MCF 10A (cell line): ENCODE results near the gene ZNF804B. TPM values are rescaled to one million over a fixed set of nuclear protein-coding genes. Genes with fewer than 3 reads are reported as not detected.

Source experiments
- BruUV-seq: library from RNA; stranded (reverse); fragments of 400-500 nt; replicated peaks from 2 replicates; lab custom pipeline; 2021; lab: Mats Ljungman, UMichigan
- CTCF ChIA-PET: fragments of 300-600 bp; sonication (Branson Sonifier 250); formaldehyde crosslinking; extraction: SDS; loops from one replicate; lab custom pipeline; 2021; ENCODE audit warnings: antibody characterized with exemption, inconsistent platforms; lab: Yijun Ruan, JAX
- POLR2A ChIA-PET: fragments of 300-600, 350-650 bp; sonication (Branson Sonifier 250); formaldehyde crosslinking; extraction: SDS; loops from one replicate; lab custom pipeline; 2020; ENCODE audit warnings: antibody characterized with exemption, inconsistent platforms; lab: Yijun Ruan, JAX
- DNase-seq: peaks from one replicate; pipeline ENCODE4 v3.0.0-alpha.2; 2018; ENCODE audit not compliant: unreplicated experiment
- H3K27ac Mint-ChIP-seq: one replicate; pipeline ENCODE4 v1.8.0; 2022; ENCODE audit warnings: mild to moderate bottlenecking, low read depth, mixed read lengths; ENCODE audit not compliant: unreplicated experiment
- H3K27me3 Mint-ChIP-seq: one replicate; pipeline ENCODE4 v1.8.0; 2022; ENCODE audit warnings: mixed read lengths; ENCODE audit not compliant: insufficient read depth, unreplicated experiment
- H3K36me3 Mint-ChIP-seq: one replicate; pipeline ENCODE4 v1.8.0; 2022; ENCODE audit warnings: mild to moderate bottlenecking, moderate library complexity, mixed read lengths; ENCODE audit not compliant: insufficient read depth, unreplicated experiment
- H3K4me1 Mint-ChIP-seq: one replicate; pipeline ENCODE4 v1.8.0; 2022; ENCODE audit warnings: mixed read lengths; ENCODE audit not compliant: insufficient read depth, unreplicated experiment
- H3K4me3 Mint-ChIP-seq: one replicate; pipeline ENCODE4 v1.8.0; 2022; ENCODE audit warnings: mild to moderate bottlenecking, moderate library complexity, mixed read lengths; ENCODE audit not compliant: unreplicated experiment
- H3K9me3 Mint-ChIP-seq: one replicate; pipeline ENCODE4 v1.8.0; 2022; ENCODE audit warnings: mixed read lengths; ENCODE audit not compliant: unreplicated experiment
- intact Hi-C: fragments of 100-400 bp; cut with micrococcal nuclease; formaldehyde crosslinking; loops from 2 replicates; pipeline ENCODE4 v1.14.1; 2022
- total RNA-seq: library from RNA; stranded (reverse); gene quantifications from 2 replicates; pipeline ENCODE4 v1.2.3, GENCODE V29; 2022
- TF ChIP-seq, protein P1 (sequence below): fragments of 200-600 bp; IDR thresholded peaks from one replicate; pipeline ENCODE4 v1.8.0; 2022; ENCODE audit warnings: antibody characterized with exemption, mild to moderate bottlenecking; ENCODE audit not compliant: unreplicated experiment

Gene ZNF804B
- total RNA-seq, 1 experiment from 2014 or later = not detected

DNA sequence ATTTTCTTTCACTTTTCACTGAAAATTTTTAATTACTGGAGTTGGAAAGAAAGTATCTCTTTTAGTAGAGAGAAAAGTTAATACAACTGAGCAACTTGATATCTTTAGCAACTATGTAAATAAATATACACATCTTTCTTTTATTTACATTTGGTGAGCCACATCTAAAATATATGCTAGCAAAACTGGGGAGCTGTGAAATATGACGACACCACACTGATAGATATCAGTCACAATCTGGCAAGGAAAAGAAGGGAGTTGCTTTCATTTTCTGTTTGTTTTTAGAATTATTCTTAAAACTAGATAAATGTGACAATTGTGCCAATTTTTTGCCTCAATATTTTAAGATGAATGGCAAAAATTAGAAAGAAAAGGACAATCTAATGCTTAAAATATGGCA is 2.7 kb upstream of the ZNF804B start:
- Mint-ChIP-seq H3K4me3 (no peak overlapping the region), H3K4me1 (no peaks in the 10 kb centered on the region), H3K36me3 (no peaks in the 10 kb centered on the region), H3K27me3 (peaks cover 86% of the 10 kb centered on the region), H3K9me3 (no peaks in the 10 kb centered on the region), H3K27ac (no peak overlapping the region)
- ChIA-PET CTCF (no interaction called here), POLR2A (no interaction called here)
- intact Hi-C loops = no loop called here
- BruUV-seq = no TSS peak
- DNase-seq = no peak
- TF ChIP-seq, protein P1, sequence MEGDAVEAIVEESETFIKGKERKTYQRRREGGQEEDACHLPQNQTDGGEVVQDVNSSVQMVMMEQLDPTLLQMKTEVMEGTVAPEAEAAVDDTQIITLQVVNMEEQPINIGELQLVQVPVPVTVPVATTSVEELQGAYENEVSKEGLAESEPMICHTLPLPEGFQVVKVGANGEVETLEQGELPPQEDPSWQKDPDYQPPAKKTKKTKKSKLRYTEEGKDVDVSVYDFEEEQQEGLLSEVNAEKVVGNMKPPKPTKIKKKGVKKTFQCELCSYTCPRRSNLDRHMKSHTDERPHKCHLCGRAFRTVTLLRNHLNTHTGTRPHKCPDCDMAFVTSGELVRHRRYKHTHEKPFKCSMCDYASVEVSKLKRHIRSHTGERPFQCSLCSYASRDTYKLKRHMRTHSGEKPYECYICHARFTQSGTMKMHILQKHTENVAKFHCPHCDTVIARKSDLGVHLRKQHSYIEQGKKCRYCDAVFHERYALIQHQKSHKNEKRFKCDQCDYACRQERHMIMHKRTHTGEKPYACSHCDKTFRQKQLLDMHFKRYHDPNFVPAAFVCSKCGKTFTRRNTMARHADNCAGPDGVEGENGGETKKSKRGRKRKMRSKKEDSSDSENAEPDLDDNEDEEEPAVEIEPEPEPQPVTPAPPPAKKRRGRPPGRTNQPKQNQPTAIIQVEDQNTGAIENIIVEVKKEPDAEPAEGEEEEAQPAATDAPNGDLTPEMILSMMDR = no peak

DNA sequence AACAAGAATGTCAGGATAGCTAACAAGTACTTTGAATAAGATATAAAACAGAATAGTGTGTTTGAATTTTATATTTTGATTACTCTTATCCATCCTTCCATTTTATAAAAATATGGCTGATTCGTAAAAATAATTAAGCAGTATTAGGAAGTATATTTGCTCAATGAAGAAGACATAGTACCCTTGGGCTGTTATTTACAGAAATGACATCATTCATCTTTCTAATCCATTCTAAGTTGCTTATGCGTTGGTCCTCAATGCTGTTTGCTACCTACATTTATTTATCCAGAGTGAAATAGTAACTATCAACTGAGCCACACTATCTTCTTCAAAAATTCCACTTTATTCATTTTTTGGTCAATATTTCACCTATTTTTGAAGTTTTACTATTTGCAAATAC is 2.1 kb upstream of the ZNF804B start:
- intact Hi-C loops = no loop called here
- H3K4me1 Mint-ChIP-seq = no peaks in the 10 kb centered on the region
- TF ChIP-seq, protein P1 = no peak
- BruUV-seq = no TSS peak
- no peak overlapping the region for H3K27ac Mint-ChIP-seq
- peaks cover 86% of the 10 kb centered on the region for H3K27me3 Mint-ChIP-seq
- ChIA-PET POLR2A (no interaction called here), CTCF (no interaction called here)
- no peaks in the 10 kb centered on the region for H3K9me3 Mint-ChIP-seq
- no peak for DNase-seq
- H3K4me3 Mint-ChIP-seq = no peak overlapping the region
- no peaks in the 10 kb centered on the region for H3K36me3 Mint-ChIP-seq

DNA sequence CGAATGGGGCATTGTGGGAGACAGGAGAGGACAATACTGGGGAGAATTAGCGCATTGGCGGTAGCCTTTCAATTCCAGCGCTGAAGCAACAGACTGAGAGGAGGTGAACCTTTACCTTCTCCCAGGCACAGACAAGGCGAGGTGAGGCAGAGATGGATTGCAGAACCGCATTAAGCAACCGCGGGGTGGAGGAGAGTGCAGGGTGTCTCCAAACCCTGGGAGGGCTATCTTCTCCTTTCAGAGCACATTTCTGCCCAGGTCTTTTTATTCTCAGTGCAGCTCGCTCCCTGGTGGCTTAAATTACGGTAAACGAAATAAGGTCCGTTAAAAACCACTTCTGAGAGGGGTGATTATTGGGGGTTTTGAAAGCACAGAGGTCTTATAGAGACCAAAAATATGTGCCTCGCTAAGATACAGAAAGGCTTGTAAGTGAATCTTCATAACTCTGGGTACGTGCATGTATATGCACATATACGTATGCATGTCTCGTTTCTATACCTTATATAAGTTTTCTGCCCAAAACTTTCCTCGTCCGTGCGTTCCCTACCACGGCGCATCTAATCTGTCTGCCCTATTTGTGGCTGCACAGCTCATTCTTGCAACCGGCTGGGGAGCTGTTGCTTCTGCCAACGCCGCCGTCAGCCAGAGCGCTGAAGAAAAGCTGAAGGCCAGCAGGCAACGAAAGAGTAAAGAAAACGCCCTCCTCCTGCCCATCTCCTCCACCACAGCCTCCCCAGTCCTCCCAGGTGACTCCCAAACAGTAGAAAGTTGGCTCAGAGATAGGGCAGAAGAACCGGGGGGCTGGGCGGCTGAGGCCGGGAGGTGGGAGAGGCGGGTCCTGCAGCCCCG is 895 bp upstream of the ZNF804B start:
- ChIA-PET POLR2A (no interaction called here), CTCF (no interaction called here)
- TF ChIP-seq, protein P1 = no peak
- H3K27ac Mint-ChIP-seq = no peak overlapping the region
- H3K9me3 Mint-ChIP-seq = no peaks in the 10 kb centered on the region
- no TSS peak for BruUV-seq
- peaks cover 85% of the 10 kb centered on the region for H3K27me3 Mint-ChIP-seq
- no peaks in the 10 kb centered on the region for H3K4me1 Mint-ChIP-seq
- no peak for DNase-seq
- intact Hi-C loops = no loop called here
- no peak overlapping the region for H3K4me3 Mint-ChIP-seq
- H3K36me3 Mint-ChIP-seq = no peaks in the 10 kb centered on the region

DNA sequence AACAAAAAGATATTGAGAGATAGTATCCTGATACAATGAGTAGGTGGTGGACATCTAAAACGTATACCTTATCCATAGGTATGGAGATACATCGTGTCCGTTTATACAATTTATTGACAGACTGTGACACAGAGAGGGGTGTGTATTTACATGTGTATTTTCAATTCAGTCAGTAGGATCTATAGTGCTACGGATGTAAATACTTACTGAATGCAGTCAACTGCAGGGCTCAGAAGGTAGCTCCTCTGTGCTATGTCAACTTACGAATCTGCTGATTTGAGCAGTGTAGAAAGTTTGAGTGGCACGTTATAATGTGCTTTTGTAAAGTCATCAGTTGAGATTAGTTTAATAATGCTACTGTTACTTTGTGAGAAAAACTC is 626 bp downstream of the ZNF804B start:
- Mint-ChIP-seq H3K27me3 (peaks cover 79% of the 10 kb centered on the region), H3K9me3 (no peaks in the 10 kb centered on the region), H3K36me3 (no peaks in the 10 kb centered on the region), H3K27ac (no peak overlapping the region), H3K4me1 (no peaks in the 10 kb centered on the region), H3K4me3 (no peak overlapping the region)
- ChIA-PET CTCF (no interaction called here), POLR2A (no interaction called here)
- TF ChIP-seq, protein P1 = no peak
- DNase-seq = no peak
- no TSS peak for BruUV-seq
- intact Hi-C loops = no loop called here
